Right atrium auricular region (tissue), 2 donors: ENCODE results near the gene ATOH7. TPM values are rescaled to one million over a fixed set of nuclear protein-coding genes. Genes with fewer than 3 reads are reported as not detected.

ENCODE experiments used
- DNase-seq: peaks from one replicate; pipeline ENCODE4 v3.0.0-alpha.2; 2019; ENCODE audit warnings: low spot score
- H3K27ac ChIP-seq, 2 donors: fragments of 200-600 bp; sonication (generic); 1 replicate in 1 of 2; 2 replicates in 1 of 2; pipeline ENCODE4 v1.5.1; 2016 to 2019
- H3K27me3 ChIP-seq, 2 donors: fragments of 200-600 bp; sonication (generic); one replicate each; pipeline versions ENCODE4 v1.5.1 to v1.6.0; 2017 to 2019
- H3K36me3 ChIP-seq: fragments of 200-600 bp; sonication (generic); one replicate; pipeline ENCODE4 v1.5.1; 2016
- H3K4me1 ChIP-seq, 2 donors: fragments of 200-600 bp; sonication (generic); one replicate each; pipeline versions ENCODE4 v1.5.1 to v1.6.0; 2017 to 2019
- H3K4me3 ChIP-seq, 2 donors: fragments of 200-600 bp; sonication (generic); 1 replicate in 1 of 2; 2 replicates in 1 of 2; pipeline ENCODE4 v1.5.1; 2017 to 2019; ENCODE audit warnings: mild to moderate bottlenecking in 1 of 2, moderate library complexity in 1 of 2
- H3K9me3 ChIP-seq, 2 donors: fragments of 200-600 bp; sonication (generic); one replicate each; pipeline ENCODE4 v1.5.1; 2019
- CTCF ChIP-seq, 2 donors: fragments of 200-600 bp; sonication (generic); IDR thresholded peaks; one replicate each; pipeline ENCODE4 v1.5.1; 2019; ENCODE audit warnings: antibody characterized with exemption in 2 of 2
- total RNA-seq, 2 donors: library from RNA; depleted of rRNA; stranded (reverse); fragments of >200 nt; gene quantifications; one replicate each; pipeline ENCODE4 v1.1.0, GENCODE V29; 2016

Gene ATOH7
- total RNA-seq, 2 donors from 2014 or later, result not detected

DNA sequence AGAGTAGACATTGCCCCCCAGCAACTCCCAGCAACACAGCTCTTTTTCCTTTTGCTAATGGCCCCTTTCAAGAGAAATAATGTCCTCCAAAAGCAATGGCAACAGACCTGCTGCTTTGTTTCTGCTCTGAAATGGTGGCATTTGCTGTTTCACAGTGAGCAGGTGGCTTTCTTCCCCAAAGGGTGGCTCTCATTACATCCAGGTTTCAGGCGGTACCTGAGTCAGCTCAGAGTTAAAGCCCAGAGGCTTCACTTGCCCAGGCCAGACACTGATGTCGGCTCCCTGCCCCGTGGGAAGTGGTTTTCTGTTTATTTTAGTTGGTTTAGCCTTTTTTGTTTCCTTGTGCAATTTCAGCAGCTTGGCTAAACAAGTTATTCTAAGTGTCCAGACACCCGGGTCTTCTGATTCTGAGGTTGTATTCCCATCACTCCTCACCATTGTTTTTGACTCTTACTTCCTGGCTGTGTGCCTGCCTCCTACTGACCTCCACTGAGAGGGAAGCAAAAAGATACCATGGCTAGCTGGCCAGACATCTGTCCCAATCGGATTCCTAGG, 7.8 kb upstream of the ATOH7 start:
- no peak for DNase-seq
- Histone ChIP-seq H3K4me3 (no peak overlapping the region), H3K36me3 (no peaks in the 10 kb centered on the region), H3K9me3 (no peaks in the 10 kb centered on the region), H3K4me1 (no peaks in the 10 kb centered on the region), H3K27me3 (no peaks in the 10 kb centered on the region), H3K27ac (no peak overlapping the region)
- TF ChIP-seq CTCF (IDR thresholded peaks at IDR 0.05), result no peak

DNA sequence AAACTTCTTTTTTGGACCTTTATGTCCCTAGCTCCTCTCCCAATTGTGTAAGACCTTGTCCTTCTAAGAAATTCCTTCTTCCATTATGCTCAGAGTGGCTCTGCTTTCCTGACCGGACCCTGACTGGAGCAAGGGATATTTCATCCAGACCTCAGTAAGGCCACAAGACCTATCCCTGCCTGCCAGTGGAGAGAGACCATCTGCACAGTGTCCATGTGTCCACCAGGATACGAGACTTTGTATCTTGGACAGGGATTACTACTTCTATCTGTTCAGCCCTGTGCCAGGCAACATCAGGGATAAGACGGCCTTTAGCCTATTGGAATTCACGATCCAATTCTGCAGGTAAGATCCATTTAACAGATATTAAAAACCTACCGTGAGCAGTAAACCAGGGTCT, 7.2 kb upstream of the ATOH7 start:
- H3K27ac ChIP-seq, result no peak overlapping the region
- TF ChIP-seq CTCF (IDR thresholded peaks at IDR 0.05), result no peak

GRCh38 chr10:68238371-68238770, 6.5 kb upstream of the ATOH7 start:
- no peaks in the 10 kb centered on the region for H3K36me3 ChIP-seq
- H3K4me3 ChIP-seq, result no peak overlapping the region
- no peak for TF ChIP-seq CTCF (IDR thresholded peaks at IDR 0.05)
- H3K9me3 ChIP-seq, result no peaks in the 10 kb centered on the region
- no peak for DNase-seq
- H3K4me1 ChIP-seq, result no peaks in the 10 kb centered on the region
- H3K27me3 ChIP-seq, result no peaks in the 10 kb centered on the region
- H3K27ac ChIP-seq, result no peak overlapping the region

More for the DNA sequence above, 7.2 kb upstream of the ATOH7 start:
- Histone ChIP-seq H3K4me1 (no peaks in the 10 kb centered on the region), H3K27me3 (no peaks in the 10 kb centered on the region), H3K9me3 (no peaks in the 10 kb centered on the region), H3K36me3 (no peaks in the 10 kb centered on the region), H3K4me3 (no peak overlapping the region)
- no peak for DNase-seq

GRCh38 chr10:68237173-68237572, 5.3 kb upstream of the ATOH7 start:
- Histone ChIP-seq H3K9me3 (no peaks in the 10 kb centered on the region), H3K27ac (no peak overlapping the region), H3K27me3 (no peaks in the 10 kb centered on the region), H3K4me1 (no peaks in the 10 kb centered on the region), H3K4me3 (no peak overlapping the region), H3K36me3 (no peaks in the 10 kb centered on the region)
- TF ChIP-seq CTCF (IDR thresholded peaks at IDR 0.05), result no peak
- DNase-seq, result no peak

GRCh38 chr10:68235581-68235980, 3.7 kb upstream of the ATOH7 start:
- TF ChIP-seq CTCF (IDR thresholded peaks at IDR 0.05), result no peak
- peaks cover 0 to 5% of the 10 kb centered on the region in 2 donors for H3K4me1 ChIP-seq
- H3K4me3 ChIP-seq, result no peak overlapping the region
- no peak overlapping the region for H3K27ac ChIP-seq
- no peak for DNase-seq
- H3K36me3 ChIP-seq, result no peaks in the 10 kb centered on the region
- H3K27me3 ChIP-seq, result no peaks in the 10 kb centered on the region
- H3K9me3 ChIP-seq, result no peaks in the 10 kb centered on the region

DNA sequence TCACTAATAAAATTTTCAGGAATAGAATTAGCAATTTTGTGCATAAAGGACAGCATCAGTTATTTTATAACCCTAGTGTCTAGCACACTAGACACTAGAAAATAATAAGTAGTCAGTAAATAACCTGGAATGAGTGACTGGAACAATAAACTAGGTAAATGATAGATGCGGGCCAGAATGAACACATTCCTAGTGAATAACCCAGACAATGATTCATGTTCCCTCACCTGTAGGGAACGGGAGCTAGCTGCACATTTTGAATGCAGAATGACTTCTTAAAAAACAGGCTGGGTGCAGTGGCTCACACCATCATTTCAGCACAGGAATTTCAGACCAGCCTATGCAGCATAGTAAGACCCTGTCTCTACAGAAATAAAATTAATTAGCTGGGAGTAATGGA, 3.2 kb upstream of the ATOH7 start:
- no peaks in the 10 kb centered on the region for H3K27me3 ChIP-seq
- TF ChIP-seq CTCF (IDR thresholded peaks at IDR 0.05), result no peak
- H3K4me1 ChIP-seq, result peaks cover 0 to 6% of the 10 kb centered on the region in 2 donors
- no peaks in the 10 kb centered on the region for H3K36me3 ChIP-seq
- no peak overlapping the region for H3K27ac ChIP-seq
- DNase-seq, result no peak
- H3K4me3 ChIP-seq, result no peak overlapping the region
- no peaks in the 10 kb centered on the region for H3K9me3 ChIP-seq
